Stimulated activated CD8-positive, alpha-beta memory T cell treated with anti-CD3 and anti-CD28 coated beads, Interleukin-15, amount 100 ng/mL, for 48 hours (primary cell): ENCODE data around the gene DIP2B.

Source experiments
- DNase-seq, 2 donors: peaks; one replicate each; pipeline ENCODE4 v3.0.0-alpha.2; 2020; ENCODE audit warnings: low read depth in 2 of 2

Gene DIP2B

DNA sequence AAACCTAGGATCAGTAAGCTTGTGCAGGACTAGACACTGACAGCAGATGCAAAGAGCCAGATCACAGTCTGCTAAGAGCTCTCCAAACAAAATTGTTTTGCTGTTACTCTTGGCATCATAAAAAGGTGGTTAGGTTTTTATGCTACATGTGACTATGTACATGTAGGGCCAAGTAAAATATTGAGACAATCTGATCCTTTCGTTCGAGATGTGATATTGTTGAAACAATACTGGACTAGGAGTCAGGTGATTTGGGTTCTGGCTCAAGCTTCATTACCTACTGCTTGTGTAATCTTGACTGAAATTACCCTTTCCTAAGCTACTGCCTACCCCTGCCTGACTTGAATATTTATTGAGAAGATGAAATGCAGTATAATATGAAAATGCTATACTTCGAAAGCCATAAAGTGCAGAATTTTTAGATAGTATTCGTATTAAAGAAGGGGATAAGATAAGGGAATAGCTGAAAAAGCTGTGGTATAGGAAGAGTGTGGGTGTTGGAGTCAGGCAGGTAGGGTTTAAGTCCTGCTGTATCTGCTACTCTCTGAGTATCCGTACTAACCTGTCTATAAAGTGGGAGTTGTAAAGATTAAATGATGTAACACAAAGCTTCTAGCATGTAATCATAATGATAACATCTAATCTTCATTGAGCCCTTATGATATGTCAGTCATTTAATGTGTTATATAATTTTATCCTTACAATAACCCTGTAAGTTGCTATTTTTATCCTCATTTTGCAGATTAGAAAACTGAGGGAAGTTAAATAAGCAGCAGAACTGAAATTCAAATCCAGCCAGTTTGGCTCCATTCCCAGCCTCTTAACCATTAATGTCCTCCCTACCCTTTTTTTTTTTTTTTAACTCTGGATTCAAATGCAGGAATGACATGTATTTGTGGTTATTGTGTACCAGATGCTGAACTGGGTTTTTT lies 220.5 kb downstream of the DIP2B start:
- no peak for DNase-seq

DNA sequence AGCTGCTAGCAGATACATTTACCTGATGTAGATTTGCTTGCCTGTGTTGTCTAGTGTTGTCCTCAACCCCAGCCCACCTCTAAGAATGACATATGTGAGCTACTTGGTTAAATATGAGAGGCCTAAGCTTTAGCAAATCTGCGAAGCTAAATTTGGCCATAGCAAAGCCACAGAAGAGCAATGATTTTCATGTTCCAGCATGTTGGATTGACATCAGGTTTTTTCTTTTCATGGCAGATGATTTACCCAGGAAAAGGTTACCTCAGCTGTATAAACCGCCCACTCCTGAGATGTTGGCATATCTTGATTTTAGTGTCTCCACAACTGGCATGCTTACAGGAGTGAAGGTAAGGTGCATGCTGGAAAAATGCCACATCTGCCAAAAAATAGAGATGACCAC lies 222.7 kb downstream of the DIP2B start:
- DNase-seq, result no peak

DNA sequence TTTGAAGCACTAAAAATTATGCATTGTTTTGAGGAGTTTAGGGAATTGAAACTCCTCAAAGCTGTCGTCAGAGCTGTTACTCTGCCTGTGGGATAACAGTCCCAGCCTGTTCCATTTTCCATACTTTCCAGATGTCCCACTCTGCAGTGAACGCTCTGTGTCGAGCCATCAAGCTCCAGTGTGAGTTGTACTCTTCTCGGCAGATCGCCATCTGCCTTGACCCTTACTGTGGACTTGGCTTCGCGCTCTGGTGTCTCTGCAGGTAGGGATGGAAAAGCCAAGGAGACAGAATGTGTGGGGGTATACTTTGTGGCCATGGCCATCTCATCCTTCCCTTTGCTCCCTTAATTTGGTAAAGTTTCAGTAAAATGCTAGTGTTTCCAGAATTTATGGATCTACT lies 223.6 kb downstream of the DIP2B start:
- DNase-seq, result no peak

DNA sequence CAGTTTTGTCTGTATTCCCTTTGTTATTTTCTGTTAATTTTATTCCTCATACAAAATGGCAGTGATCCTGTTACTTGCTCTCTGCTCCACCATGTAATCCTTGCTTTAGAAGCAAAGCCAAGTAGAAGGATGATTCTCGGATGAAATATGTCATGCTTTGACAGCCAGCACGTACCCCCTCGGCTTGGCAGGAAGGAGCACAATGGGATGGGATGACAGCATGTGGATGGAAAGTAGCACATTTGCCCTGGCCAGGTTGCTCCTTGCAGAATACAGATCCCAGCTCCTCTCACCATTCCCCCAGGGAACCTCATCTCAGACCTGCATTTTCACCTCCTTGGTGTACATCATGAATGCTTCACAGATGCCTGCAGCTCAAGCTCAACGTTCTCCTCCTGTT lies 224.1 kb downstream of the DIP2B start:
- DNase-seq, result no peak

DNA sequence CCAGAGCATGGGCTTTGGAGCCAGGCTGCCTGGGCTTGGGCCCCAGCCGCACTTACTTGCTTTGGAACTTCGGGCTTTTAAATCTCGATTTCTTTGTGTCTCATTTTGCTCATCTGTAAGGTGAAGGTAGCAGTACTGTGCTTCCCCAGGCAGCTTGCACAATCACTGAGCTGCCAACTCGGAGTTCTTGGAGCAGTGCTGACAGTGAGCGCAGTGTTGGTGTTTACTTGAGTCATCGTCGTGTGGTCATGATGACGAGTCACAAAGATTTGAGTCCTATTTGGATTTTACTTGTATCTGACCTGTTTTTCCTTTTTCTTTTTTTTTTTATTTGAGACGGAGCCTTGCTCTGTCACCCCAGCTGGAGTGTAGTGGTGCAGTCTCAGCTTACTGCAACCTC lies 227.8 kb downstream of the DIP2B start:
- no peak for DNase-seq

DNA sequence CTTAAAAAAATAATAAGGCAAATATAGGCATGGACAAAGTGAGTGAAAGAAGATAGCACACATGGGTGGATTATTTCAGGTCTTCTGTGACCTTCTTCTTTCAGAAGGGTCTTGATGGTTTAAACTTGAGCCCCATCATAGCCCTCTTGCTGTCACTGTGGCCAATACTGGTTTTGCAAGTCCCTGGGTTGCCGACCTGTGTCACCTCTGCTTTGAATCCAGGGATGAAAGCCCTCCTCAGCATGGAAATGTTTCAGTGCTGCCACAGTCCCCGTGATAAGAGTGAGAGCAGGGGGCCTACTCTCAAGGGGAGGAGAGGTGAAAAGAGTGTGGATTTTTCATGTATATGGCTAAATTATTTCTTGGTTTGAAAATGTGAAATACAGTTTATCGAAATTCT lies 228.9 kb downstream of the DIP2B start:
- DNase-seq, result no peak

DNA sequence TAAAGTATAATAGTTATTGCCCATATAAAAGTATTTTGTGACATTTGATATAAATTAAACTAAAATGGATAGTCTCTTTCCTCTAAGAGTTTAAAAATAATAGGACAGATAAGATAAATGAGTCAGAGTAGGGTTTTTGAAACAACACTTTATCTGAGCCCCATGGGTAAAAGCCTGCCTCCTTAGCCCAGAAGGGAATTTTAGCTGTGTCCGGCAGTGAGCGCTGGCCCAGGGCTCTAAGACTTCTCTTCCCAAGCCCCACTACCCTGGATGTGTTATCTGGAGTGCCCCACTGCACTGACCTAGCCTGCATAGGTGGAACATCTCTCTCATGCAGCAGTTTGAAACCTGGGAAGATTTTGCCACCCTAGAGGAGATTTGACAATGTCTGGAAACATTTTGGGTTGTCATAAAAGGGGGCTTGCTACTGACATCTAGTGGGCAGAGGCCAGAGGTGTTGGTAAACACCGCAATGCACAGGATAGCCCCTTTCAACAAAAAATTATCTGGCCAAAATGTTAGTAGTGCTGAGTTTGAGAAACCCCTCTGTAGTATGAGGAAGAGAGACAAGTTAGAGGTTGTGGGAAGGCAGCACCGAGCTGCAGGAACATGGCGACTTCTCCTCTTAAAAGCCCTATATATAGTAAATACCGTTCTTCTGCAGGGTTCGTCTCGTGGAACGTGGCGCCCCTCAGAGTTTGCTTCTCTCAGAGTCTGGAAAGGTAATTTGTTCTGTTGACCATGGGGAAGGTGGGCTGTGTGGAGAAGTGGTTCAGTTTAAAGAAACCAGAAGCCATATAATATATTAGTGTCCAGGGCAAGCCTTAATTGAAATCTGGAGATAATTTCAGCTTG lies 229.9 kb downstream of the DIP2B start:
- no peak for DNase-seq

DNA sequence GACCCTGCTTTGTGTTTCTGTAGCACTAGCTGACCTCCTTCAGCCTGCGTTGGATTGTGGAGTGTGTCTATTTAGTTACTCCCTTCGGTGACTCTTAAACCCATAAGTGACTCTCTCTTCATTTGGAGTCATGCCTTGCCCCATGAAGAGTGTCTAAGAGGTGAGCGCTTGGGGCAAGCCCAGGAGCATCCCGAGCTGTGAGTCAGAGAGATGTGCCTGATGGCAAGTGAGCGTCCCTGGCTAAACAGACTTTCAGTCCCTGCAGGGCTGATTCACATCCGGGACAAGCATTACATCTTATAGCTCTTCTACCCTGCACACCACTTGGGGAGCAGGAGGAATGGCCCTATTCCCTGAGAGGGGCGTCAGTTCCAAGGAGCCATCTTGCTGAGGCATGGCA lies 234.8 kb downstream of the DIP2B start:
- DNase-seq, result no peak

DNA sequence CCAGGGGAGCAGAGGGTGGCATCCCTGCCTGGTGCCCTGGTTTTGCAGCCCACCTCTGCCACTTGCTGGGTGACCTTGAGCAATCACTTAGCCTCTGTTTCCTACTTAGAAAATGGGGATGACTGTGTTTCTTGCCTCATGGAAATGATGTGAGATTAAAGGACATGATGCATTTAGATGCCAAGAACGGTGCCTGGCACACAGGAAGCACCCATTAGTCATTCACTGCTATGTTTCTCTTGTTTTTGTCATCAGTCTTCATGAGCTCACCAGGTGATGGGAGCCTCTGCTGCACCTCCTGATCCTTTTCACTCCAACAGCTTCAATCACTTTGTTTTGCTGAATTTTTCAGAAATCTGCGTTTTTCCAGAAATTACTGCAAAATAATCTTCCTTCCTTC lies 235.5 kb downstream of the DIP2B start:
- DNase-seq, result no peak

DNA sequence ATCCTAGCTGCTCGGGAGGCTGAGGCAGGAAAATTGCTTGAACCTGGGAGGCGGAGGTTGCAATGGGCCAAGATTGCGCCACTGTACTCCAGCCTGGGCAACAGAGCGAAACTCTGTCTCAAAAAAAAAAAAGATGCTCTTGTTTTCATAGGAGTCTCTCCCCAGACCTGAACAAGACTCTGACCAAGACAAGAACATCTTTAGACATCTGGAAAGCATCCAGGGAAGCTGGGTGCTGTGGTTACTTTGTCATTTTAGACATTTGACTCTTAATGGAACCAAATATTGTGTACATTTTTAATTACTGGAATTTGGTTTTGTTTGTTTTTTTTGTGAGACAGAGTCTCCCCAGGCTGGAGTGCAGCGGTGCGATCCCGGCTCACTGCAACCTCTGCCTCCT lies 238.0 kb downstream of the DIP2B start:
- DNase-seq, result no peak

DNA sequence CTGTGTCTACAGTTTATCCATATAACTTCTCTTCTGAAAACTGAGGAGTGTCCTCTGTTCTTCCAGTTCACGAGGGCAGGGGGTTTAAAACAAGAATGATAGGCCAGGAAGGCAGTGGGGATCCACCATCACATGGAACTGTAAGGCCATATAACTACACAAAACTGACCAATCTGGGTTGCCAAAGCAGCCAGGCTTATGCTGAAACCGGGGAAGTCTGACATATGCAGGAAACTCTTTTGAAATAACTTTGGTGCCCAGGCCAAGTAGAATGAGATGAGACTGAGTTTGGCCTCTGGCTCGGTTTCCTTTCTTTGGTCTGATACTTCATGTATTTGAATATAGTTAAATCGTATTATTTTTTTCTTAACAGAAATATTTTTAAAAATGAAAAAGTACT lies 241.1 kb downstream of the DIP2B start:
- DNase-seq, result no peak

DNA sequence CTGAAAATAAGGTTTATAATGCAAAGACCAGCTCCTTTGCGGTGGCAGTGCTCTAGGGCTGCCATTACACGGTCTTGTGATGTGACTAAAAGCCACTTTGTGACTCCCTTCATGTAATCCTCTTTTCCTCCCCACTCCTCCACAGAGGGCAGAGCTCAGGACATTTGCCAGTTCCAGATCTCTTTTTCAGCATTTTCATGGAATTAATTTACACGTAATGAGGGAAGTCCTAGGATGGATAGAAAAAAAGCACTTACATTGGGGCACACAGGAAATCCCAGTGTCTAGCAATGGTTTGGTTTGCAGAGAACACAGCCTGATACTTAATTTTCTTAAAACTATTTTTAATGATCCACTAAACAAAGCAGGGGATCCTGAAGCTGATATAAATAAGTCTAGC lies 241.6 kb downstream of the DIP2B start:
- DNase-seq, result no peak

DNA sequence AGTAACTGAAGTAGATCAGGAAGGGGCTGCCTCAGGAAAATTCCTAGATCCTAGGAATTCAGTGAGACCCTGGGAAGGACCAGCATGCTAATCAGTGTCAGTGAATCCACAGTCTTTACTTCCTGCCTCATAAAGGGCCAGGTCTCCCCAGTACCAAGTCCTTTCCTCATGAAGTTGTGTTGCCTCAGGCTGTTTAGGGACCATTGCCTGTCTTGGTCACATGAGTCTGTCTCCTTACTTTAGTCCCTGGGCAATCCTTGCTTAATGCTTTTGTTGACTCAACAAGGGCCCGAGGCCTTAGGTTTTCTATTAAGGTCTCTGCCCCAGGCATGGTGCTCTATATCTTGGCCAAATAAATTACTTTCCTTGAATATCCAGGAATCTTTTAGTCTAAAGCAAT lies 243.0 kb downstream of the DIP2B start:
- DNase-seq, result no peak

DNA sequence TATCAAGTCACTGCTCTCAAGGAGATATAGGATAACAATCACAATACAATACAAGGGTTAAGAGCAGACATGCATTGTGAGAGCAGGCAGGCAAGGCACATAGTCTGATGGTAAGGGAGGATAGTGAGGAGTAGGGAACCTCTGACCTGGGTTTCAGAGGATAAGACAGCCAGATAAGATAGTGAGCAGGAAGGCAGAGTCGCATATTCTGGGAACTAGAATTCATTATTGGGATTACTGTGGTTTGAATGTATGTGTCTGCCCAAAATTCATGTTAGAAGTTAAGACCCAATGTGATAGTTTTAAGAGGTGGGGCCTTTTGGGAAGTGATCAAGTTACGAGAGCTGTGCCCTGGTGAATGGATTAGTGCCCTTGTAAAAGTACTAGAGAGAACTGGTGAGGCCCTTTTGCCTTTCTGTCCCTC lies 244.7 kb downstream of the DIP2B start:
- no peak for DNase-seq

DNA sequence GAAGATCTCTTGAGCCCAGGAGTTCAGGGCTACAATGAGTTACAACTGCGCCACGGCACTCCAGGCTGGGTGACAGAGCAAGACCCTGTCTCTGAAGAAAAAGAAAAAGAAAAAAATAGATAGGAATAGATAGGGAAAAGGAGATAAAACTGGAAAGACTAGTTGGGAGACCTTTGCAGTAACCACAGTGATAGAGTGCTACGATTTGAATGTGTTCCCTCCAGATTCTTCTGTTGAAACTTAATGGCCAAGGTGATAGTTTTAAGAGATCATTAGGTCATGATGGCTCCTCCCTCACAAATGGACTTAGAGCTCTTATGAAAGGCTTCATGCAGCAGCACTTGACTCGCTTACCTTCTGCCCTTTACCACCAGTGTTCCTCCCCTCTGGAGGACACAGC lies 245.6 kb downstream of the DIP2B start:
- no peak for DNase-seq

DNA sequence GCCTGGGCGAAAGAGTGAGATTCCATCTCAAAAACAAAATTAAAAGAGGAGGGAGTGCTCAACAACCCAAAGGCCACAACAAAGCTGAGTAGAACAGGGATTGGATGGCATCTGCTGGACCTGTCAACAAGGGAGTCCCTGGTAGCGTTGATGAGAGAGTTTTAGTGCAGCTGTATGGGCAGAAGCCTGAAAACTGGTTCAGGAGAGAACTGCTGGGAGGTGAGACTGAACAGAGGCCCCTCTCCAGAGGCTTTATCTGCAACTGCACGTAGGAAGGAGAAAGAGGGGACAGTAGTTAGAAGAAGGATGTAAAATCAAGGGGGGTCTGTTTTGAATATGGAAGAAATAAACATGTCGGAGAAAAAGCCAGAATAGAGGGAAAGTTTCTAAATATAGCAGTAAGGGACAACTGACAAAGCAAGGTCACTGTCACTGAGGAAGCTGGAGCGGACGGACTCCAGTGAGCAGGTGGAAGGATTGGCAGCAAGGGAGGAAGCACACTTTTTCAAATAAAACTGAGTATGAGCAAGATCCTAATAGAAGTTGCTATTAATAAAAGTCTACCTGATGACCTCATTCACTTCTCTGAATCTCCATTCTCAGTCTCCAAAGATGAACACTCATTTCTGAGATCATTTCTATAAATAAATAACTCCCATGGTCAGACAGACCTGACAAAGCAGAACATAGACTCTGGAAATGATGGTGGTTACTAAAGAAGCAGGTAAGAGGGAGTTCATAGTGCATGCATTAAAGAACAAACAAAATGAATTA lies 247.3 kb downstream of the DIP2B start:
- no peak for DNase-seq

DNA sequence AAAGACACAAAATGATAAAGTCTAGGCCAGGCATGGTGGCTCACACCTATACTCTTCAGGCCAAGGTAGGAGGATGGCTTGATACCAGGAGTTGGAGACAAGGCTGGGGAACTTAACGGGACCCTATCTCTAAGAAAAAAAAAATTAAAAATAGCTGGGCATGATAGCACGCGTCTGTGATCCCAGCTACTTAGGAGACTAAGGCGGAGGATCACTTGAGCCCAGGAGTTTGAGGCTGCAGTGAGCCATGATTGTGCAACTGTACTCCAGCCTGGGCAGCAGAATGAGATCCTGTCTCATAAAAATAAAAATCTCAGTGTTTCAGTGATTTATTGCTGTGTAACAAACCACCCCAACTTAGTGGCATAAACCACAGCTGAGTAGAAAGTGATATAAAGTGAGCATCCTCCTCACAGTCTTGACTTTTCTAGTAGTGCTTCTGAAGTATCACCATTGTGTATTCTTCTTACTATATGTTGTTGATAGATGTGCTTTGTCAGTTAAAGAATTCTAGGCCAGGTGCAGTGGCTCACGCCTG lies 248.5 kb downstream of the DIP2B start:
- DNase-seq, result no peak

DNA sequence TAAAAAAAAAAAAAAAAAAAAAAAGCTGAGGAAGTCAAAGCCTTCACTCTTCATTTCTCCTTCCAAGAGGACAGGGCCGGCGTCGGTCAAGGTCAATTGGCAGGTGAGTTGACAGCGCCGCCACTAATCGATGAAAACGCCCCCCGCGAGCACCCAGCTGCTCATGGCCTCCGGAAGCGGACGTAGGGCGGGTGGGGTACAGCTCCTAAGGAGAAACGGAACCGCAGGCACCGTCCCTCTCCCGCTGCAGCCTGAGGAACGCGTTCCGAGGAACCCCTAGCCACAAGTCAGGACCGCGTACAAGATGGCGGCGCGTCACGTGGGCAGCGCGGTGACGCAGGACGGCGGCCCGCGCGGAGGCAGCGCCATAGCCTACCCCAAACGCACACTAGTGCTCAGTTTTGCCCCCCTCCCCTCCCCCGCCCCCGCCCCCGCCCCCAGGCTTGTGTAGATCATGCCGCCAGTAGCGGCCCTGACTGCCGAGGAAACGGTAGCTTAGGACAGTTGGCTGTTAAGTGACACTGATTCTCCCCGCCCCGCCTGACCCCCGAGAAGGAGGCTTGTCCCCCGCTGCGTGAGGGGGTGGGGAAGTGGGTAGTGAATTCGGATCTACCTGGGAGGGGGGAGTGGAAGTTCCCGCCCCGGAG lies 259.0 kb downstream of the DIP2B start, which contains the start of gene ATF1:
Gene ATF1 (plus strand): TSS at position 463 of the 647 bp plus-strand sequence. CDS start 16,045 bp downstream, outside the sequence.
- peak; percentile 88 to 89 for DNase-seq

DNA sequence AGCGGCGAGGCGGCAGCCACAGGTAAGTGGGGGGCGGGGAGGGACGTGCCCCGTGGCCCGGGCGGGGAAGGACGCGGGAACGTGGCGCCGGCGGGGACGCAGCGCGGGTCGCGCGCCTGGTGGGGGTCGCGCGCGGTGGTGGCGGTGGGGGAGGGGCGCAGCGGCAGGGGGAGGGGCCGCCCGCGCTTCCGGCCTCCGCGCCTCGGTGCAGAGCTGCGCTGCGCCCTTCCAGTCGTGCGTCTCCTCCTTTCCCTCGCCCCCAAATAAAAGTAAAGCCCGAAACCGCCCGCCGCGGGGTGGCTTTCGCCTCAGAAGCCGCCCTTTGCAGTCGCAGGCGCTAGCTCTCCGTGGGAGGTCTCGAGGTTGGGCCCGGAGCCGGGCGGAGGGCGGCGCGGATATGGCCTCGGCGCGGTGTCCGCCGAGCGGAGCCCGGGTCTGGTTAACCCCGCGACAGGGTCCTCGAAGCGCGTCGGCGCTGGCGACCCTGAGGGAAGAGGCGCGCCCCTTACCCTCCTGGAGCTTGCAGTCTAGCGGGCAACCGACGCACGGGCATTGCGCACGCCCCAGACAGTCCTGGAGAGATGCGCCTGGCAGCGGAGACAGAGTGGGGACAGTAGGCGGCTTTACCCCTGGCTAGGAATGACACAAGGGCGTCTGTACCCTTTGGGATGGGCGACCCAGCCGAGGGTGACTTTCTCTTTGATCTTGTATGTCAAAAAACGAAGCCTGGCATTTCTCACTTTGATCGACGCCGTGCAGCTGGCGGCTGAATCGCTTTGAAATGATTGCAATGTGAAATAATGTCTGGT lies 259.7 kb downstream of the DIP2B start:
- DNase-seq, result peak; percentile 58 to 70
